Fibroblast of lung (primary cell): ENCODE data around the gene UBL7. TPM values are rescaled to one million over a fixed set of nuclear protein-coding genes. Genes with fewer than 3 reads are reported as not detected.

Experiments used
- DNase-seq, 2 donors: peaks; one replicate each; pipeline versions ENCODE4 v3.0.0 to v3.0.0-alpha.2; 2010; ENCODE audit warnings: low read depth in 2 of 2
- H2AFZ ChIP-seq: 2 replicates; pipeline ENCODE4 v1.5.1; 2012; ENCODE audit warnings: low read length, control low read depth, inconsistent platforms
- H3K27ac ChIP-seq: 2 replicates; pipeline ENCODE4 v1.5.1; 2011; ENCODE audit warnings: low read length, control low read depth; ENCODE audit not compliant: insufficient read depth
- H3K27me3 ChIP-seq: 2 replicates; pipeline ENCODE4 v1.5.1; 2011; ENCODE audit warnings: mild to moderate bottlenecking, low read length; ENCODE audit not compliant: control insufficient read depth, insufficient read depth
- H3K36me3 ChIP-seq: 2 replicates; pipeline ENCODE4 v1.5.1; 2011; ENCODE audit warnings: low read length; ENCODE audit not compliant: control insufficient read depth, insufficient read depth
- H3K4me1 ChIP-seq: 2 replicates; pipeline ENCODE4 v1.5.1; 2011; ENCODE audit warnings: low read length; ENCODE audit not compliant: control insufficient read depth, insufficient read depth; ENCODE audit errors: extremely low read depth
- H3K4me2 ChIP-seq: 2 replicates; pipeline ENCODE4 v1.5.1; 2011; ENCODE audit warnings: low read length, control low read depth; ENCODE audit not compliant: insufficient read depth; ENCODE audit errors: extremely low read depth
- H3K4me3 ChIP-seq, 4 experiments: fragments of 200-600 bp in 1 of 4; sonication (generic) in 1 of 4; replicated peaks in 1 of 4; 2 replicates each; pipeline ENCODE4 v1.5.1; 2011 to 2016; ENCODE audit warnings: low read length in 4 of 4, low read depth in 3 of 4, mild to moderate bottlenecking in 3 of 4, control low read depth in 2 of 4, inconsistent platforms in 1 of 4, mixed read lengths in 1 of 4; ENCODE audit not compliant: insufficient read depth in 1 of 4; ENCODE audit errors: control extremely low read depth in 1 of 4
- H3K79me2 ChIP-seq: 2 replicates; pipeline ENCODE4 v1.5.1; 2012; ENCODE audit warnings: mild to moderate bottlenecking, low read length, inconsistent platforms; ENCODE audit not compliant: control insufficient read depth, insufficient read depth
- H3K9ac ChIP-seq: 2 replicates; pipeline ENCODE4 v1.5.1; 2011; ENCODE audit warnings: mild to moderate bottlenecking, low read length, control low read depth; ENCODE audit not compliant: insufficient read depth
- H3K9me3 ChIP-seq: 2 replicates; pipeline ENCODE4 v1.5.1; 2012; ENCODE audit warnings: low read depth, low read length; ENCODE audit not compliant: control insufficient read depth, insufficient read depth
- H4K20me1 ChIP-seq: 2 replicates; pipeline ENCODE4 v1.5.1; 2011; ENCODE audit warnings: low read length; ENCODE audit not compliant: control insufficient read depth, insufficient read depth; ENCODE audit errors: extremely low read depth
- EZH2 ChIP-seq: IDR thresholded peaks from 2 replicates; pipeline ENCODE4 v1.5.1; 2012; ENCODE audit warnings: low read length, control low read depth, mild to moderate bottlenecking; ENCODE audit errors: missing control alignments
- polyA plus RNA-seq, 2 donors: library from polyadenylated mRNA; depleted of rRNA in 1 of 2; stranded (reverse) in 1 of 2; unstranded in 1 of 2; fragments of >200 nt; gene quantifications; 2 replicates each; pipeline ENCODE4 v1.2.1, GENCODE V29; 2011 to 2012; ENCODE audit warnings: missing spikeins in 1 of 2
- total RNA-seq: library from RNA; depleted of rRNA; stranded (reverse); fragments of >200 nt; gene quantifications from 2 replicates; pipeline ENCODE4 v1.2.1, GENCODE V29; 2014
- TF ChIP-seq, protein P1 (sequence below), 2 donors: IDR thresholded peaks in 1 of 2; conservative IDR thresholded peaks in 1 of 2; 1 replicate in 1 of 2; 2 replicates in 1 of 2; pipeline ENCODE4 v1.5.1; 2011 to 2012; ENCODE audit warnings: low read length in 2 of 2, control low read depth in 1 of 2, inconsistent platforms in 1 of 2, low read depth in 1 of 2, mild to moderate bottlenecking in 1 of 2

UBL7 gene
- total and polyA plus RNA-seq, 2 donors (not counting 1 experiment from before 2014, with no cell fraction given) = 31.9 to 36.8 TPM

GRCh38 chr15:74432968-74433591, 27.9 kb downstream of the UBL7 start:
- Histone ChIP-seq H3K4me2 (peak overlapping the region; percentile 77), H4K20me1 (no peaks in the 10 kb centered on the region), H3K9me3 (no peaks in the 10 kb centered on the region), H3K36me3 (no peaks in the 10 kb centered on the region), H3K27ac (peak overlapping the region; percentile 51), H3K4me1 (peaks cover 21% of the 10 kb centered on the region), H3K9ac (peak overlapping the region; percentile 65), H2AFZ (peak overlapping the region; percentile 52), H3K79me2 (peaks cover 53% of the 10 kb centered on the region), H3K4me3 (peak overlapping the region; percentile 49 to 83 (median 76)), H3K27me3 (no peaks in the 10 kb centered on the region)
- TF ChIP-seq, protein P1, sequence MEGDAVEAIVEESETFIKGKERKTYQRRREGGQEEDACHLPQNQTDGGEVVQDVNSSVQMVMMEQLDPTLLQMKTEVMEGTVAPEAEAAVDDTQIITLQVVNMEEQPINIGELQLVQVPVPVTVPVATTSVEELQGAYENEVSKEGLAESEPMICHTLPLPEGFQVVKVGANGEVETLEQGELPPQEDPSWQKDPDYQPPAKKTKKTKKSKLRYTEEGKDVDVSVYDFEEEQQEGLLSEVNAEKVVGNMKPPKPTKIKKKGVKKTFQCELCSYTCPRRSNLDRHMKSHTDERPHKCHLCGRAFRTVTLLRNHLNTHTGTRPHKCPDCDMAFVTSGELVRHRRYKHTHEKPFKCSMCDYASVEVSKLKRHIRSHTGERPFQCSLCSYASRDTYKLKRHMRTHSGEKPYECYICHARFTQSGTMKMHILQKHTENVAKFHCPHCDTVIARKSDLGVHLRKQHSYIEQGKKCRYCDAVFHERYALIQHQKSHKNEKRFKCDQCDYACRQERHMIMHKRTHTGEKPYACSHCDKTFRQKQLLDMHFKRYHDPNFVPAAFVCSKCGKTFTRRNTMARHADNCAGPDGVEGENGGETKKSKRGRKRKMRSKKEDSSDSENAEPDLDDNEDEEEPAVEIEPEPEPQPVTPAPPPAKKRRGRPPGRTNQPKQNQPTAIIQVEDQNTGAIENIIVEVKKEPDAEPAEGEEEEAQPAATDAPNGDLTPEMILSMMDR (conservative IDR thresholded peaks at IDR 0.05 in 1 of 2, IDR thresholded peaks at IDR 0.05 in 1 of 2; ENCODE audit: low read depth in 1 of 2, low read length in 2 of 2) = no peak
- no peak for TF ChIP-seq EZH2
- DNase-seq = no peak

DNA sequence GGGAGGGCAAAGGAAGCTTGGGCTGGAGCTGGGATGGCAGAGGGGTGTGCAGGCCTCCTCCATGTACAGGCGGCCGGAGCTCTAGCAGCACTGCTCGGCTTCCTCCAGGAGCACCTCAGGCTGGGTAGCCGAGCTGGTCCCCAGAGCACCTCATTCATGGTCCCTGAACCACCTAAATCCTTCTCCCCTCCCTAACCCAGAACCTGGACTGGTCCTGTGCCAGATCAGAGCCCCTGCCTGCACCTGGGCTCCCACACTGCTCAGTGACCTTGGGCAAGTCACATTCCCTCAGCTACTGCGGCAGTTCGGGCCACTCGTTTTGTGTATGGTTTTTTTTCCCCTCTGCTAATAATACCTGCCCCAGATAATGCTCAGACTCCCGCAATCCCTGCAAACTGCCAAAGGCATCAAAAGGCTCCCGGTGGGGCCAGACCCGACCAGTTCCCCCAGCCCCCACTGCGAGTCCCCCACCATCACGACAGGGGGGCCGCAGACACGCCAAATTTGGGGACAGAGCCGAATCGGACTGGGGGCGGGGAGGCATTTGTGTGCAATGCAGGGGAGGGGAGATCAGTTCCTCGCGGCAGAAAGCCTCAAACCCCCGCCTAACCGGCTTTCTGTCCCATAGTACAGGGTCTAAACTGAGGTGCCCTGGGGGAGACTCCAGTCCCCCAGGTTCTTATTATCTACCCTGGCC, 28.5 kb downstream of the UBL7 start:
- no peak overlapping the region for H3K27ac ChIP-seq
- H3K27me3 ChIP-seq = no peaks in the 10 kb centered on the region
- no peak for DNase-seq
- peaks cover 21% of the 10 kb centered on the region for H3K4me1 ChIP-seq
- no peaks in the 10 kb centered on the region for H3K36me3 ChIP-seq
- H2AFZ ChIP-seq = no peak overlapping the region
- H3K9me3 ChIP-seq = no peaks in the 10 kb centered on the region
- H3K4me2 ChIP-seq = peak overlapping the region; percentile 85
- no peak for TF ChIP-seq EZH2
- TF ChIP-seq, protein P1 (conservative IDR thresholded peaks at IDR 0.05 in 1 of 2, IDR thresholded peaks at IDR 0.05 in 1 of 2; ENCODE audit: low read depth in 1 of 2, low read length in 2 of 2) = no peak
- H4K20me1 ChIP-seq = no peaks in the 10 kb centered on the region
- H3K9ac ChIP-seq = peak overlapping the region; percentile 7
- H3K4me3 ChIP-seq = peak overlapping the region; percentile 49 to 83 (median 58)
- peaks cover 60% of the 10 kb centered on the region for H3K79me2 ChIP-seq

- Histone ChIP-seq H3K9me3 (no peaks in the 10 kb centered on the region), H3K4me3 (peak overlapping the region in 1 of 4 experiments; percentile 83), H3K27me3 (no peaks in the 10 kb centered on the region), H3K4me1 (peaks cover 21% of the 10 kb centered on the region), H4K20me1 (no peaks in the 10 kb centered on the region), H3K79me2 (peaks cover 66% of the 10 kb centered on the region), H3K27ac (no peak overlapping the region), H3K4me2 (peak overlapping the region; percentile 85), H3K36me3 (no peaks in the 10 kb centered on the region), H2AFZ (no peak overlapping the region), H3K9ac (no peak overlapping the region)
- TF ChIP-seq, protein P1 (conservative IDR thresholded peaks at IDR 0.05 in 1 of 2, IDR thresholded peaks at IDR 0.05 in 1 of 2; ENCODE audit: low read depth in 1 of 2, low read length in 2 of 2) = no peak
- no peak for TF ChIP-seq EZH2
- no peak for DNase-seq
Observed at GRCh38 chr15:74431645-74432044, 29.3 kb downstream of the UBL7 start.
